GM23338 (cell line): ENCODE measurements around the gene OR2W1. TPM values are rescaled to one million over a fixed set of nuclear protein-coding genes. Genes with fewer than 3 reads are reported as not detected.

ENCODE experiments used
- ATAC-seq: fragments of 200-7000 bp; cut with Tn5 transposase; 3 replicates; pipeline ENCODE4 v1.9.1; 2020
- DNase-seq: peaks from one replicate; pipeline ENCODE4 v3.0.0-alpha.2; 2015; ENCODE audit warnings: low spot score
- H2AFZ ChIP-seq: fragments of 200-600 bp; sonication (generic); 2 replicates; pipeline ENCODE4 v1.8.0; 2016; ENCODE audit warnings: antibody characterized with exemption, mild to moderate bottlenecking, moderate library complexity
- H3F3A ChIP-seq: fragments of 200-600 bp; sonication (generic); replicated peaks from 2 replicates; pipeline ENCODE4 v1.8.0; 2017; ENCODE audit warnings: antibody characterized with exemption, mixed run types, low read depth
- H3K27ac ChIP-seq: fragments of 200-600 bp; sonication (generic); 2 replicates; pipeline ENCODE4 v1.6.1; 2016; ENCODE audit warnings: low read depth
- H3K27me3 ChIP-seq: fragments of 200-600 bp; sonication (generic); 2 replicates; pipeline ENCODE4 v1.8.0; 2016; ENCODE audit warnings: mild to moderate bottlenecking, mixed run types, moderate library complexity; ENCODE audit not compliant: insufficient read depth
- H3K36me3 ChIP-seq: fragments of 200-600 bp; sonication (generic); 2 replicates; pipeline ENCODE4 v1.8.0; 2016; ENCODE audit warnings: mild to moderate bottlenecking; ENCODE audit not compliant: insufficient read depth
- H3K4me1 ChIP-seq: fragments of 200-600 bp; sonication (generic); 2 replicates; pipeline ENCODE4 v1.8.0; 2016; ENCODE audit warnings: mild to moderate bottlenecking, moderate library complexity; ENCODE audit not compliant: insufficient read depth
- H3K4me2 ChIP-seq: fragments of 200-600 bp; sonication (generic); 2 replicates; pipeline ENCODE4 v1.7.1; 2017; ENCODE audit warnings: mixed run types
- H3K4me3 ChIP-seq: fragments of 200-600 bp; sonication (generic); 2 replicates; pipeline ENCODE4 v1.6.1; 2016; ENCODE audit warnings: mixed run types
- H3K79me2 ChIP-seq: fragments of 200-600 bp; sonication (generic); replicated peaks from 2 replicates; pipeline ENCODE4 v1.8.0; 2017; ENCODE audit warnings: mild to moderate bottlenecking; ENCODE audit not compliant: insufficient read depth
- H3K9me2 ChIP-seq: fragments of 200-600 bp; sonication (generic); 2 replicates; pipeline ENCODE4 v1.8.0; 2017; ENCODE audit not compliant: insufficient read depth
- H4K20me1 ChIP-seq: fragments of 200-600 bp; sonication (generic); replicated peaks from 2 replicates; pipeline ENCODE4 v1.8.0; 2017; ENCODE audit warnings: mild to moderate bottlenecking; ENCODE audit not compliant: insufficient read depth
- H3K27ac Mint-ChIP-seq: 2 replicates; pipeline ENCODE4 v1.8.0; 2020; ENCODE audit warnings: inconsistent platforms, mild to moderate bottlenecking, moderate library complexity, mixed read lengths
- H3K27me3 Mint-ChIP-seq: 3 replicates; pipeline ENCODE4 v1.8.0; 2022; ENCODE audit warnings: low read depth, mild to moderate bottlenecking, moderate library complexity, mixed read lengths, inconsistent platforms; ENCODE audit not compliant: insufficient read depth, poor library complexity
- H3K36me3 Mint-ChIP-seq: 3 replicates; pipeline ENCODE4 v1.8.0; 2021; ENCODE audit warnings: low read depth, mild to moderate bottlenecking, inconsistent platforms, moderate library complexity, mixed read lengths
- H3K4me1 Mint-ChIP-seq: 3 replicates; pipeline ENCODE4 v1.8.0; 2020; ENCODE audit warnings: mild to moderate bottlenecking, inconsistent platforms, mixed read lengths
- H3K4me3 Mint-ChIP-seq: 3 replicates; pipeline ENCODE4 v1.8.0; 2021; ENCODE audit warnings: moderate library complexity, mild to moderate bottlenecking, inconsistent platforms, mixed read lengths
- H3K9me3 Mint-ChIP-seq: 3 replicates; pipeline ENCODE4 v1.8.0; 2020; ENCODE audit warnings: moderate library complexity, mild to moderate bottlenecking, inconsistent platforms, mixed read lengths
- CREB1 ChIP-seq: fragments of 250-450 bp; sonication (Bioruptor Pico); IDR thresholded peaks from 2 replicates; pipeline ENCODE4 v1.5.0; 2020; ENCODE audit warnings: low read depth, mild to moderate bottlenecking, moderate library complexity
- CTCF ChIP-seq, 2 experiments: fragments of 200-600 bp in 1 of 2; sonication (generic) in 1 of 2; conservative IDR thresholded peaks; 2 replicates each; pipeline versions ENCODE4 v1.5.1 to v1.6.1; 2016 to 2017; ENCODE audit warnings: antibody characterized with exemption in 2 of 2, low read depth in 2 of 2, mild to moderate bottlenecking in 2 of 2, moderate library complexity in 1 of 2
- EZH2 ChIP-seq: fragments of 200-600 bp; sonication (generic); IDR thresholded peaks from one replicate; pipeline ENCODE4 v1.8.0; 2017; ENCODE audit warnings: antibody characterized with exemption, mild to moderate bottlenecking, low read depth; ENCODE audit not compliant: unreplicated experiment
- EZH2phosphoT487 ChIP-seq: fragments of 200-600 bp; sonication (generic); IDR thresholded peaks from one replicate; pipeline ENCODE4 v1.8.1; 2018; ENCODE audit warnings: antibody characterized with exemption; ENCODE audit not compliant: unreplicated experiment
- JUNB ChIP-seq: IDR thresholded peaks from one replicate; pipeline ENCODE4 v1.6.1; 2016; ENCODE audit warnings: antibody characterized with exemption; ENCODE audit not compliant: unreplicated experiment
- NANOG ChIP-seq: IDR thresholded peaks from 2 replicates; pipeline ENCODE4 v1.6.1; 2016; ENCODE audit warnings: antibody characterized with exemption, borderline replicate concordance
- POLR2AphosphoS5 ChIP-seq: IDR thresholded peaks from 2 replicates; pipeline ENCODE4 v1.6.1; 2016; ENCODE audit warnings: antibody characterized with exemption, low read depth
- STAT1 ChIP-seq: IDR thresholded peaks from one replicate; pipeline ENCODE4 v1.6.1; 2016; ENCODE audit warnings: antibody characterized with exemption; ENCODE audit not compliant: unreplicated experiment
- ZNF114 ChIP-seq: fragments of 250-450 bp; sonication (Bioruptor Pico); IDR thresholded peaks from 2 replicates; pipeline ENCODE4 v1.5.0; 2020; ENCODE audit warnings: mild to moderate bottlenecking, moderate library complexity
- ZNF331 ChIP-seq: fragments of 250-450 bp; sonication (Bioruptor Pico); IDR thresholded peaks from 2 replicates; pipeline ENCODE4 v1.5.0; 2020; ENCODE audit warnings: low read depth, mild to moderate bottlenecking, moderate library complexity
- ZNF462 ChIP-seq: fragments of 250-450 bp; sonication (Bioruptor Pico); IDR thresholded peaks from 2 replicates; pipeline ENCODE4 v1.5.0; 2020; ENCODE audit warnings: mild to moderate bottlenecking, moderate library complexity
- polyA plus RNA-seq: library from polyadenylated mRNA; unstranded; fragments of >200 nt; fragmentation: Nextera tagmentation; extraction: Ambion mirVana; gene quantifications from 2 replicates; pipeline ENCODE4 v1.2.1, GENCODE V29; 2016
- total RNA-seq: library from RNA; depleted of rRNA; stranded (reverse); fragments of >200 nt; shearing (Covaris generic); gene quantifications from 2 replicates; pipeline ENCODE4 v1.2.3, GENCODE V29; 2014
- TF ChIP-seq, protein P1 (sequence below): IDR thresholded peaks from one replicate; pipeline ENCODE4 v1.6.1; 2018; ENCODE audit warnings: antibody characterized with exemption; ENCODE audit not compliant: unreplicated experiment
- TF ChIP-seq, protein P2 (sequence below): IDR thresholded peaks from 2 replicates; pipeline ENCODE4 v1.6.1; 2016; ENCODE audit warnings: antibody characterized with exemption

OR2W1 gene
- total and polyA plus RNA-seq, 2 experiments from 2014 or later: not detected

DNA sequence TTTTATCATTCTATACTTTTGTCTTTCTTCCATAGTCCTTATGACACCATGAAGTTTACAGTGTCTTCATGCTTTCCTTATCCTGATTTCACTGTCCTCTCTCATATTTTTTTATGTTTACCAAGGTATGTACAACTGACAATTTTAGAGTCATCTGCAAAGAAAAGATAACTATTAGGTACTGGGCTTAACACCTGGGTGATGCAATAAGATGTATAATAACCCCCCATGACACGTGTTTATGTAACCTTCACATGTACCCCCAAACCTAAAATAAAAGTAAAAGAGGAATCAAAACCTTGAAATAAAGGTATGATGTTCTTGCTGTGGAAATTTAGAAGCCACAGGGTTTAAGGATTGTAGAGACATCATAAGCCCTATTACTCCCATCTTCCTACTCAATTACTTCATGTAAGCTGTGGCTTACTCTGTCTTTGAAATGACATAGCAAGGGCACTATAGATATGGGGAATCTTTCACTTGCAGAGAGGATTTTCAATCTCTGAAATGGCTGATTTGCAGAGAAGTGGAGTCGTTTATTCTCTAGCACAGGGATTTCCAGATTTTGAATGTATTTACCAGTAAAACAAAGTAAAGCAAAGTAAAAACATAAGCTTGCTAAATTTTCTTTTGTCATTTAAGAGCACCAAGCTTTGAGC, 18.9 kb downstream of the OR2W1 start:
- H3F3A ChIP-seq: no peaks in the 10 kb centered on the region
- H3K27me3 Mint-ChIP-seq: peaks cover 3% of the 10 kb centered on the region

More for the DNA sequence above, 18.9 kb downstream of the OR2W1 start:
- ATAC-seq: no peak
- Histone ChIP-seq H3K79me2 (no peaks in the 10 kb centered on the region), H3K4me3 (no peak overlapping the region), H4K20me1 (no peaks in the 10 kb centered on the region), H3K36me3 (no peaks in the 10 kb centered on the region), H3K27ac (no peak overlapping the region), H3K4me1 (no peaks in the 10 kb centered on the region), H3K9me2 (no peaks in the 10 kb centered on the region), H3K4me2 (no peak overlapping the region), H3K27me3 (no peaks in the 10 kb centered on the region), H2AFZ (no peak overlapping the region)
- H3K9me3 Mint-ChIP-seq: no peaks in the 10 kb centered on the region
- no peak overlapping the region for H3K27ac Mint-ChIP-seq
- TF ChIP-seq ZNF114 (no peak), NANOG (no peak), CREB1 (no peak), ZNF331 (CRISPR knock-in tag) (no peak), POLR2AphosphoS5 (no peak), ZNF462 (no peak), EZH2 (no peak), CTCF (conservative IDR thresholded peaks at IDR 0.05; ENCODE audit: low read depth in 2 of 2) (no peak), JUNB (no peak), EZH2phosphoT487 (no peak), STAT1 (no peak)
- TF ChIP-seq, protein P1, sequence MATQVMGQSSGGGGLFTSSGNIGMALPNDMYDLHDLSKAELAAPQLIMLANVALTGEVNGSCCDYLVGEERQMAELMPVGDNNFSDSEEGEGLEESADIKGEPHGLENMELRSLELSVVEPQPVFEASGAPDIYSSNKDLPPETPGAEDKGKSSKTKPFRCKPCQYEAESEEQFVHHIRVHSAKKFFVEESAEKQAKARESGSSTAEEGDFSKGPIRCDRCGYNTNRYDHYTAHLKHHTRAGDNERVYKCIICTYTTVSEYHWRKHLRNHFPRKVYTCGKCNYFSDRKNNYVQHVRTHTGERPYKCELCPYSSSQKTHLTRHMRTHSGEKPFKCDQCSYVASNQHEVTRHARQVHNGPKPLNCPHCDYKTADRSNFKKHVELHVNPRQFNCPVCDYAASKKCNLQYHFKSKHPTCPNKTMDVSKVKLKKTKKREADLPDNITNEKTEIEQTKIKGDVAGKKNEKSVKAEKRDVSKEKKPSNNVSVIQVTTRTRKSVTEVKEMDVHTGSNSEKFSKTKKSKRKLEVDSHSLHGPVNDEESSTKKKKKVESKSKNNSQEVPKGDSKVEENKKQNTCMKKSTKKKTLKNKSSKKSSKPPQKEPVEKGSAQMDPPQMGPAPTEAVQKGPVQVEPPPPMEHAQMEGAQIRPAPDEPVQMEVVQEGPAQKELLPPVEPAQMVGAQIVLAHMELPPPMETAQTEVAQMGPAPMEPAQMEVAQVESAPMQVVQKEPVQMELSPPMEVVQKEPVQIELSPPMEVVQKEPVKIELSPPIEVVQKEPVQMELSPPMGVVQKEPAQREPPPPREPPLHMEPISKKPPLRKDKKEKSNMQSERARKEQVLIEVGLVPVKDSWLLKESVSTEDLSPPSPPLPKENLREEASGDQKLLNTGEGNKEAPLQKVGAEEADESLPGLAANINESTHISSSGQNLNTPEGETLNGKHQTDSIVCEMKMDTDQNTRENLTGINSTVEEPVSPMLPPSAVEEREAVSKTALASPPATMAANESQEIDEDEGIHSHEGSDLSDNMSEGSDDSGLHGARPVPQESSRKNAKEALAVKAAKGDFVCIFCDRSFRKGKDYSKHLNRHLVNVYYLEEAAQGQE: no peak
- TF ChIP-seq, protein P2, sequence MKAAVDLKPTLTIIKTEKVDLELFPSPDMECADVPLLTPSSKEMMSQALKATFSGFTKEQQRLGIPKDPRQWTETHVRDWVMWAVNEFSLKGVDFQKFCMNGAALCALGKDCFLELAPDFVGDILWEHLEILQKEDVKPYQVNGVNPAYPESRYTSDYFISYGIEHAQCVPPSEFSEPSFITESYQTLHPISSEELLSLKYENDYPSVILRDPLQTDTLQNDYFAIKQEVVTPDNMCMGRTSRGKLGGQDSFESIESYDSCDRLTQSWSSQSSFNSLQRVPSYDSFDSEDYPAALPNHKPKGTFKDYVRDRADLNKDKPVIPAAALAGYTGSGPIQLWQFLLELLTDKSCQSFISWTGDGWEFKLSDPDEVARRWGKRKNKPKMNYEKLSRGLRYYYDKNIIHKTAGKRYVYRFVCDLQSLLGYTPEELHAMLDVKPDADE: no peak
- H3K4me1 Mint-ChIP-seq: no peaks in the 10 kb centered on the region
- no peak for DNase-seq
- no peaks in the 10 kb centered on the region for H3K36me3 Mint-ChIP-seq
- no peak overlapping the region for H3K4me3 Mint-ChIP-seq
